ENCODE data around the gene PI4KA.
"Not testable (repeated sequence)": the region's sequence is repeated elsewhere in the genome, so short reads cannot be mapped to it uniquely, and the experiment has no call there.

The PI4KA gene

GRCh38 chr22:20839837-20840645 is 18.6 kb downstream of the PI4KA start:
- ATAC-seq = no peak
- DNase-seq = no peak
- no peak overlapping the region for H3K4me3 Mint-ChIP-seq
- H3K27ac Mint-ChIP-seq = no peak overlapping the region
- no peaks in the 10 kb centered on the region for H3K27me3 Mint-ChIP-seq
- peaks cover 36% of the 10 kb centered on the region for H3K4me1 Mint-ChIP-seq
- H3K9me3 Mint-ChIP-seq = no peaks in the 10 kb centered on the region

DNA sequence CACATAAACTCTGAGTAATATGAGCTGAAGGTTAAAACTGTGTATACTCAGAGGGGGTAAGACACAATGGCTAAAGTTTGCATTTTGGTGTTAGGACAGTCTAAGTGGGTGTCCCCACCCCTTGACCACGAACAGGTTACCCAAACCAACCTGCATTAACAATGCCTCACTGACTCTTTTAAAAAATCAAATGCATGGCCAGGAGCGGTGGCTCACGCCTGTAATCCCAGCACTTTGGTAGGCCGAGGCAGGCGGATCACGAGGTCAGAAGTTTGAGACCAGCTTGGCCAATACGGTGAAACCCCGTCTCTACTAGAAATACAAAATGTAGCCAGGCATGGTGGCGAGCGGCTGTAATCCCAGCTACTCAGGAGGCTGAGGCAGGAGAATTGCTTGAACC is 19.3 kb downstream of the PI4KA start:
- peaks cover 29% of the 10 kb centered on the region for H3K4me1 Mint-ChIP-seq
- not testable (repeated sequence) for H3K4me3 Mint-ChIP-seq, H3K27me3 Mint-ChIP-seq, ATAC-seq, H3K27ac Mint-ChIP-seq, H3K9me3 Mint-ChIP-seq, DNase-seq

DNA sequence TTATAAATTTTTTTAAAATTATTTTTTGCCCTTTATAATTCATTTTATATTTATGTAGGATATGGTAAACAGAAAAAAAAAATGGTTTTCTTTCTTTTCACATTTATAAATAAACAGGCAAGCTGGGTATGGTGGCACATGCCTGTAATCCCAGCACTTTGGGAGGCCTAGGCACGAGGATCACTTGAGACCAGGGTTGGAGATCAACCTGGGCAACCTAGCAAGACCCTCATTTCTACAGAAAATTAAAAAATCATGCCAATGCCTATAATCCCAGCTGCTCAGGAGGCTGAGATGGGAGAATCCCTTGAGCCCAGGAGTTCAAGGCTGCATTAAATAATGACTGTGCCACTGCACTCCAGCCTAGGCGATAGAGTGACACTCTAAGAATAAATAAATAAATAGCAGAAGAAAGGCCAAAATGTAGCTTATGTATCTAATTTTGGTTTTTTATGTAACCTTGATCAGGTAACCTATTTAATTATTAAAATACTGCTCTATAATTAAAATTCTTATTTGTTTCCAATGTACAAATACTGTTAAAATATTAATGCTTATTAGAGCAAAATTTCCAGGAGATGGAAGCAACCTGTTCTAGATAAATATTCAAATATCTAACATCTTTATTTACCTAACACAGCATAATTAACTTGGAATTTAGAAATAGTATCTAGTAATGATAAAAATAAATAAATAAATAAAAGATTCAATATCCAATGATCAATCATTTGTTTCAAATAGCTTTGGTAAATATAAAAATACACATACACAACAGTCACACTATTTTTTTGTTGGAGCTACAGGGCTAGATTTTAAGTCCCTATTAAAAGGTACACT is 21.4 kb downstream of the PI4KA start:
- ATAC-seq (no peak), DNase-seq (no peak)
- Mint-ChIP-seq H3K27me3 (no peaks in the 10 kb centered on the region), H3K9me3 (no peaks in the 10 kb centered on the region), H3K27ac (no peak overlapping the region), H3K4me1 (peaks cover 22% of the 10 kb centered on the region), H3K4me3 (no peak overlapping the region)

- H3K27me3 Mint-ChIP-seq = no peaks in the 10 kb centered on the region
- no peak overlapping the region for H3K4me3 Mint-ChIP-seq
- no peak for DNase-seq
- ATAC-seq = no peak
- no peaks in the 10 kb centered on the region for H3K9me3 Mint-ChIP-seq
- H3K27ac Mint-ChIP-seq = no peak overlapping the region
- no peaks in the 10 kb centered on the region for H3K4me1 Mint-ChIP-seq
Observed at GRCh38 chr22:20834725-20835124, 23.9 kb downstream of the PI4KA start.

DNA sequence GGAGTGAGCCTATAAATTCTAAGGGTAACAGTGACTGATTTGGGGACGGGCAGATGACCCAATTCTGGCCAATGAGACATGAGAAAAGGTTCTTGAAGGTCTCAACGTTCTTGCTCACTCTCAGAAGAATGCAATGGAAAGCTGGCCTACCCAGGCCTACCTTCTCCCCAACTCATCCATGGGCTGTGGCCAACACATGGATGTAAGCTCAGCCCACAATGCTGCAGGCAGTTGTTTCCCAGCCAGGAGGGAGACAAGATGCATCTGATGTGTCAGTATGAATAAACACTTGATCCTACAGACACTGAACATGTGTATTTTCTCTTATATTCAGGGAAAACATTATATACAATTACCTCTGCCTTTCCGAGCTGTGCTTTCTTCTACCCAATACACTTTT is 24.4 kb downstream of the PI4KA start:
- Mint-ChIP-seq H3K4me3 (no peak overlapping the region), H3K4me1 (no peaks in the 10 kb centered on the region), H3K27ac (no peak overlapping the region), H3K27me3 (no peaks in the 10 kb centered on the region), H3K9me3 (no peaks in the 10 kb centered on the region)
- DNase-seq = no peak
- no peak for ATAC-seq

DNA sequence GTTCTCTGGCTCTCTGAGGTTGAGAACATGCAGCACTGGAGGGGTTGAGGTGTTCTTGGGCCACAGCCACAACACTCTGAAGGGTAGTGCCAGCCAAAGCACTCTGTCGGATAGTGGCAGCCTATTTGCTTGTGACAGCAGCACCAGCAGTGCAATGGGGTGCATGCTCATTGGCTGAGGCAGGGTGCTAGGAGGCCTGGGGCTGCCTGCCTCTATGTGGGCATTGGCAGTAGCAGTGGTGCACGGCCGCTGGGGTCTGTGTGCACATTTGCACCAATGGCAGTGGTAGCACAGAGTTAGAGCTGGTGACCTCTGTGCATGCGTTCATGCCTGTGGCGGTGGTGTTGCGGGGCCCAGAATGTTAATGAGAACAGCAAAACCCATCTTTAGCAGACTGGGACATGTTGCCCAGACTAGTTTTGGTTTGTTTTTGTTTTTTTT is 25.4 kb downstream of the PI4KA start:
- Mint-ChIP-seq H3K27ac (no peak overlapping the region), H3K4me1 (no peaks in the 10 kb centered on the region), H3K27me3 (no peaks in the 10 kb centered on the region), H3K4me3 (no peak overlapping the region), H3K9me3 (no peaks in the 10 kb centered on the region)
- DNase-seq (no peak), ATAC-seq (no peak)

DNA sequence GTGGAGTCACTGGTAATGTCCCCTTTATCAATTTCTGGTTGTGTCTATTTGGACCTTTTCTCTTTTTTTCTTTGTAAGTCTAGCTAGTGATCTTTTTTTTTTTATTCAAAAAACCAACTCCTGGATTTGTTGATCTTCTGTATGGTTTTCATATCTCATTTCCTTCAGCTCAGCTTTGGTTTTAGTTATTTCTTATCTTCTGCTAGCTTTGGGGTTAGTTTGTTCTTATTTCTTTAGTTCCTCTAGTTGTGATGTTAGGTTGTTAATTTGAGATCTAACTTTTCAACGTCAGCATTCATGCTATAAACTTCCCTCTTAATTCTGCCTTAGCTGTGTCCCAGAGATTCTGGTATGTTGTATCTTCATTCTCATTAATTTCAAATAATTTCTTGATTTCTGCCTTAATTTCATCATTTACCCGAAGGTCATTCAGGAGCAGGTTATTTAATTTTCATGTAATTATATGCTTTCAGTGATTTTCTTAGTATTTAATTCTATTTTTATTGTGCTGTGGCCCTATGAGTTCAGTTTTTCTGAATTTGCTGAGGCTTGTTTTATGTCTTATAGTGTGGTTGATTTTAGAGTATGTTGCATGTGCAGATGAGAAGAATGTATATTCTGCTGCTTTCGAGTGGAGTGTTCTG is 29.0 kb downstream of the PI4KA start:
- Mint-ChIP-seq H3K27me3 (no peaks in the 10 kb centered on the region), H3K4me1 (no peaks in the 10 kb centered on the region), H3K4me3 (no peak overlapping the region), H3K9me3 (no peaks in the 10 kb centered on the region), H3K27ac (no peak overlapping the region)
- ATAC-seq = no peak
- no peak for DNase-seq

GRCh38 chr22:20826373-20827152 is 32.0 kb downstream of the PI4KA start:
- ATAC-seq, H3K4me3 Mint-ChIP-seq, H3K9me3 Mint-ChIP-seq, H3K4me1 Mint-ChIP-seq, H3K27me3 Mint-ChIP-seq, DNase-seq: not testable (repeated sequence)
- H3K27ac Mint-ChIP-seq = peak overlapping the region in 1 of 2 donors; percentile 17

- no peaks in the 10 kb centered on the region for H3K27me3 Mint-ChIP-seq
- no peak overlapping the region for H3K4me3 Mint-ChIP-seq
- H3K27ac Mint-ChIP-seq = no peak overlapping the region
- H3K9me3 Mint-ChIP-seq = no peaks in the 10 kb centered on the region
- no peak for DNase-seq
- no peak for ATAC-seq
- no peaks in the 10 kb centered on the region for H3K4me1 Mint-ChIP-seq
Observed at GRCh38 chr22:20825624-20826023, 33.0 kb downstream of the PI4KA start.

DNA sequence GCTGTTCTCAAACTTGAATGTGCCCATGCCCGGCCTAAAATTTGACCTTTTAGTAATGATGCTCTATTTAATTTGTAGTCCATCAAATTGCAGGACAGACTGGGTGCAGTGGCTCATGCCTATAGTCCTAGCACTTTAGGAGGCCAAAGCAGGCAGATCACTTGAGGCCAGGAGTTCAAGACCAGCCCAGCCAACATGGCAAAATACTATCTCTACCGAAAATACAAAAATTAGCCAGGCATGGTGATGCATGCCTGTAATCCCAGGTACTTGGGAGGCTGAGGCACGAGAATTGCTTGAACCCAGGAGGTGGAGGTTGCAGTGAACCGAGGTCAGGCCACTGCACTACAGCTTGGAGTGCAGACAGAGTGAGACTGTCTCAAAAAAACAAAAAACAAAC is 33.4 kb downstream of the PI4KA start:
- H3K27me3 Mint-ChIP-seq, H3K9me3 Mint-ChIP-seq, H3K27ac Mint-ChIP-seq, DNase-seq, H3K4me3 Mint-ChIP-seq, ATAC-seq, H3K4me1 Mint-ChIP-seq: not testable (repeated sequence)

GRCh38 chr22:20823264-20823663 is 35.3 kb downstream of the PI4KA start:
- H3K27me3 Mint-ChIP-seq = no peaks in the 10 kb centered on the region
- no peak overlapping the region for H3K27ac Mint-ChIP-seq
- no peak overlapping the region for H3K4me3 Mint-ChIP-seq
- H3K9me3 Mint-ChIP-seq = no peaks in the 10 kb centered on the region
- no peaks in the 10 kb centered on the region for H3K4me1 Mint-ChIP-seq
- no peak for DNase-seq
- ATAC-seq = no peak

DNA sequence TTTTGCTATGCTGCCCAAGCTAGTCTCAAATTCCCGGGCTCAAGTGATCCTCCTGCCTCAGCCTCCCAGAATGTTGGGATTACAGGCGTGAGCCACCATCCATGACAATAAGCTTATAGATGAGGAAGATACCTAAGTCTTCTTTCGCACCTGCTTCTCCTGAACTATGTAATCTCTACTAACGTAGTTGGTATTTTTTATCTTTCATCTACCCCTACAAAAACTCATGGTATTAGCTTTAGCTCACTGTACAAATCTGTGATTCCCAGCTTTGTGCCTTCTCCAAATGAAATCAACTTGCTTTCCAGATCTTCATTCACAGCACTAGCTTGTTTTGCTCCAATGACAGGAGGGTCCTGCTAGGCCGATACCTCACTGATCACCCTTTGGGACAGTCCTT is 36.4 kb downstream of the PI4KA start:
- no peaks in the 10 kb centered on the region for H3K9me3 Mint-ChIP-seq
- no peak overlapping the region for H3K27ac Mint-ChIP-seq
- H3K27me3 Mint-ChIP-seq = no peaks in the 10 kb centered on the region
- H3K4me3 Mint-ChIP-seq = no peak overlapping the region
- ATAC-seq = no peak
- no peak for DNase-seq
- no peaks in the 10 kb centered on the region for H3K4me1 Mint-ChIP-seq

DNA sequence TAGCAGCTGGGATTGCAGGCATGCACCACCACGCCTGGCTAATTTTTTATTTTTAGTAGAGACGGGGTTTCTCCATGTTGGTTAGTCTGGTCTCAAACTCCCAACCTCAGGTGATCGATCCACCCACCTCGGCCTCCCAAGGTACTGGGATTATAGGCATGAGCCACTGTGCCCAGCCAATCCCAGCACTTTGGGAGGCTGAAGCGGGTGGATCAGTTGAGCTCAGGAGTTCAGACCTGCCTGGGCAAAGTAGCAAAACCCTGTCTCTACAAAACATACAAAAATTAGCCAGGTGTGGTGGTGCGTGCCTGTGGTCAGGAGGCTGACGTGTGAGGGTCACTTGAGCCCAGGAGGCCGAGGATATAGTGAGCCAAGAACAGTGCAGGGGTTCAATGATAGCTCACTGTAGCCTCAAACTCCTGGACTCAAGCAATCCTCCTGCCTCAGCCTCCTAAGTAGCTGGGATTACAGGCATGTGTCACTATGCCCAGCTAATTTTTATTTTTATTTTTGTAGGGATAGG is 36.8 kb downstream of the PI4KA start:
- not testable (repeated sequence) for H3K4me3 Mint-ChIP-seq, DNase-seq, H3K27ac Mint-ChIP-seq, H3K9me3 Mint-ChIP-seq, ATAC-seq, H3K27me3 Mint-ChIP-seq, H3K4me1 Mint-ChIP-seq

DNA sequence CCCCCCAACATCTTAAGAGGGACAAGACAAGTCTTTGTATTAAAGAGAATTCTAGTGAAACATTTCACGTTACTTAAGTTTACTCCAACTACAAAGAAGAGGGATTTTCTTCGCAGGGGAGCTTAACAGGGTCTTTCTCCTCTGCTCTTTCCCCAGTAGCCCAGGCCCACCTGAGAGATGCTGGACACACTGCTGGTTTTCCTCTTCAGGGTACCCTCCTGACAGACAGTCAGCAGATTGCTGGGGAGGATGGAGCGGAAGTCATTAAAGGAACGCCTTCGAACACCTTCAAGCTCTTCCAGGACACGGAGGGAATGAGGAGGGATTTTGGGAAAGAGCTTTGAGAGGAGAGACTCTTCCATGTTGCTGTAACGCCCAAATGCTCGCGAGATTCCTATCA is 39.1 kb downstream of the PI4KA start:
- H3K27ac Mint-ChIP-seq = no peak overlapping the region
- no peaks in the 10 kb centered on the region for H3K27me3 Mint-ChIP-seq
- no peak for DNase-seq

DNA sequence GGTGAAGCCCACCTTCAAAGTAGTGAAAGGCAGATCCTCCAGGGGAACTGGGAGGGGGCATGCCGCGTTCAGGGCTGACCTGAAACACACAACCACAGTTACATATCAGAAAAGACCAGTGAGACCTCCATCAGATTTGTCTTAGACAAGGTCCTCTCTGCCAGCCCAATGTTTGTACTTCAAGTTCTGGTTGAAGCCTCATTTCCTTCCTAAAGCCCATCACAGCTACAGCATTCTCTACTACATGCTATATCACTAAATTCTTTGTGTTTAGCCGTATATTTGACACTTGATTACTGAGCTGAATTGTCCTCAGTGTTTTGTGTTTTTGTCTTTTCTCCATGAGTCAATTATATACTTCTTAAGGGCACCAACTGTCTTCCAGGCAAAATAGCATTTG is 40.1 kb downstream of the PI4KA start:
- no peak overlapping the region for H3K4me3 Mint-ChIP-seq
- no peaks in the 10 kb centered on the region for H3K9me3 Mint-ChIP-seq
- ATAC-seq (no peak), DNase-seq (no peak)
- H3K27ac Mint-ChIP-seq = no peak overlapping the region
- H3K27me3 Mint-ChIP-seq = no peaks in the 10 kb centered on the region
- peaks cover 7% of the 10 kb centered on the region for H3K4me1 Mint-ChIP-seq

More for the DNA sequence above, 39.1 kb downstream of the PI4KA start:
- Mint-ChIP-seq H3K4me1 (no peaks in the 10 kb centered on the region), H3K9me3 (no peaks in the 10 kb centered on the region), H3K4me3 (no peak overlapping the region)
- no peak for ATAC-seq
